Stomach smooth muscle (tissue), 2 donors: ENCODE data around the gene ZBED4.
"Not testable (repeated sequence)": the region's sequence is repeated elsewhere in the genome, so short reads cannot be mapped to it uniquely, and the experiment has no call there.

Source experiments
- H3K27ac ChIP-seq: one replicate; pipeline ENCODE4 v1.7.0; 2013; ENCODE audit warnings: mild to moderate bottlenecking, low read length, inconsistent platforms
- H3K27me3 ChIP-seq, 2 donors: one replicate each; pipeline ENCODE4 v1.7.0; 2013; ENCODE audit warnings: low read length in 2 of 2; ENCODE audit not compliant: insufficient read depth in 2 of 2, control insufficient read depth in 1 of 2
- H3K36me3 ChIP-seq, 2 donors: one replicate each; pipeline ENCODE4 v1.7.0; 2013; ENCODE audit warnings: low read length in 2 of 2; ENCODE audit not compliant: control insufficient read depth in 2 of 2, insufficient read depth in 2 of 2
- H3K4me1 ChIP-seq: one replicate; pipeline ENCODE4 v1.7.0; 2013; ENCODE audit warnings: low read length; ENCODE audit not compliant: control insufficient read depth, insufficient read depth
- H3K4me3 ChIP-seq, 2 donors: one replicate each; pipeline ENCODE4 v1.7.0; 2013; ENCODE audit warnings: low read length in 2 of 2
- H3K9ac ChIP-seq, 2 donors: one replicate each; pipeline ENCODE4 v1.7.0; 2013; ENCODE audit warnings: low read length in 2 of 2, mild to moderate bottlenecking in 1 of 2
- H3K9me3 ChIP-seq, 2 donors: one replicate each; pipeline ENCODE4 v1.7.0; 2013; ENCODE audit warnings: low read length in 2 of 2; ENCODE audit not compliant: control insufficient read depth in 2 of 2
- donor health status: healthy.
- donor health status: Pancreatic carcinoma.

ZBED4 gene

DNA sequence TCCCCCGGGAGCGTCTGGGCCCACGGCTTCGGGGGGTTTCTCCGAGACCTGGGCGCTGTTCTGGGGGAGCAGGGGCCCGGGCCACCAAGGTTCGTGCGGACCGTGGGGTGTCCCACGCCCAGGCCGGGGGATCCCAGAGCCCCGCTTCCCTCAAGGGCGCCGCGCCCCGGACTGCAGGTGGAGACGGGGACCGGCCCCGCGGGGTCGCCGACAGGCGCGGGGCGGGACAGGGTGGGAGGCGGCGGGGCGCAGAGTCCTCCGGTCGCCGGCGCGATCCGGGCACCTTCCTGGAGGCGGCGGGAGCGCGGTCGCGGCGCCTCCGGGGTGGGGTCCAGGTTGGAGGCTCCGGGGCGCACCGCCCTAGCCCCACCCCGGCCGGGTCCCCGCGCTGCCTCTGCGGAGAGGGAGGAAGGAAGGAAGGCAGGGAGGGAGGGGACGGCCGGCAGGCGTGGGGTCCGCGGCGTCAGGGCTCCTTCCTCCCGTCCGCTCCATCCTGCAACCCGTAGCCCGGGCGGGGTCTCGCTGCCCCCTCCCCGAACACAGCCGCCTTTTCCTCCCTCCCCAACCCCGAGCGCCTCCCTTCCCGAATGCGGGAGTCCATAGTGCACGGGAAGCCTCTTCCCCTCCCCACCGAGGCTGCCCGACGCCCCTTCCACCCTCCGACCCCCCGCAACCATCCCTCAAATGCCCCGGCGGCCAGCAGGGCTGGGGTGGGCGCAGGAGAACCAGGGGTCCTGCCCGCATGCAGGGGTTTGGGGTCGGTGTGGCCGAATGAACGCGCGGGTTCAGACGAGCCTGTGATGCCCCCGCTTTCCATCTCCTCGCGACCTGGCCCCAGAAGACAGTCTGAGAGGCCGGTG lies 4.3 kb upstream of the ZBED4 start:
- H3K9me3 ChIP-seq = no peaks in the 10 kb centered on the region
- peak overlapping the region in 1 of 2 donors; percentile 65 for H3K4me3 ChIP-seq
- H3K36me3 ChIP-seq = no peaks in the 10 kb centered on the region
- H3K27me3 ChIP-seq = peaks cover 23% of the 10 kb centered on the region in 2 donors
- no peak overlapping the region for H3K9ac ChIP-seq
- H3K4me1 ChIP-seq = peaks cover 25% of the 10 kb centered on the region
- H3K27ac ChIP-seq = no peak overlapping the region

DNA sequence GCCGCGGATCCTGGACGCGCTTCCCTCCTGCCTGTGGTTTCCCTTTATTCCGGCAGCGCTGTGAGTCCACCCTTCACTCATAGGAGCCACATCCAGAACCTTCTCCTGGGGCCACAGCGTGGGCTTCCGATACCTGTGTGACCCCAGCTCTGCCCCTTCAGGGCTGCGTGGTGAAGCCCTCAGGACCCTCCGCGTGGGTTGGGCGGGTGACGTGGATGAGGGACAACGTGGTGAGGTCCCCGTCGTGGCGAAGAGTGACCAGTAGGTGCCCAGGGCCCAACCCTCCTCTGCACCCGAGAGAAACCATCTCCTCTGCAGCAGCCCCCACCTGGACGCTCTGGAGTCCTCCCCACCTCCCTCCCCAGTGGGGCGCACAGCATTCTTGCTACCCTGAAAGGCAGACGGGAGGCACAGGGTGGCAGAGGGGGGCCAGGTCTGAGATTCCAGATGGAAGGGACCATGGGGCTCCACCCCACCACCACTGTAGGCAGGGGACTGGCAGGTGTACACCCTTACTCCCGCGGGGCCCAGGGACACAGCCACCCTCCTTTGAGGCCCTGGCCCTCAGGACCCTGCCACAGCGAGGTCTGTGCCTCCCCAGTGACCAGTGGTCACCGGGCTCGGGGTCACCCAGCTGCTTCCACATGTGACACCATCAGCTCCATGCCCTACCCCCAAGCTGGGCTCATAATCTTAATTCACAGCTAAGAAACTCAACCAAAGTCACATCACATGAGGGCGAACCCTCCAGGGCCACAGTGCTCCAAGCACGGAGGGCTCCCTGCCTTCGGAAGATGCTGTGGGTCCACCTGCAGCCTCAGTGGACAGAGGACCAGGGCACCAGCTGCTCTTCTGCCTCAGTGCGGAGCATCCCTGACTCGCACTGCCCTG lies 3.4 kb upstream of the ZBED4 start:
- Histone ChIP-seq H3K27me3 (peaks cover 22 to 23% of the 10 kb centered on the region in 2 donors), H3K4me1 (peaks cover 26% of the 10 kb centered on the region), H3K36me3 (no peaks in the 10 kb centered on the region), H3K4me3 (peak overlapping the region in 1 of 2 donors; percentile 65), H3K9ac (no peak overlapping the region), H3K27ac (no peak overlapping the region), H3K9me3 (no peaks in the 10 kb centered on the region)

DNA sequence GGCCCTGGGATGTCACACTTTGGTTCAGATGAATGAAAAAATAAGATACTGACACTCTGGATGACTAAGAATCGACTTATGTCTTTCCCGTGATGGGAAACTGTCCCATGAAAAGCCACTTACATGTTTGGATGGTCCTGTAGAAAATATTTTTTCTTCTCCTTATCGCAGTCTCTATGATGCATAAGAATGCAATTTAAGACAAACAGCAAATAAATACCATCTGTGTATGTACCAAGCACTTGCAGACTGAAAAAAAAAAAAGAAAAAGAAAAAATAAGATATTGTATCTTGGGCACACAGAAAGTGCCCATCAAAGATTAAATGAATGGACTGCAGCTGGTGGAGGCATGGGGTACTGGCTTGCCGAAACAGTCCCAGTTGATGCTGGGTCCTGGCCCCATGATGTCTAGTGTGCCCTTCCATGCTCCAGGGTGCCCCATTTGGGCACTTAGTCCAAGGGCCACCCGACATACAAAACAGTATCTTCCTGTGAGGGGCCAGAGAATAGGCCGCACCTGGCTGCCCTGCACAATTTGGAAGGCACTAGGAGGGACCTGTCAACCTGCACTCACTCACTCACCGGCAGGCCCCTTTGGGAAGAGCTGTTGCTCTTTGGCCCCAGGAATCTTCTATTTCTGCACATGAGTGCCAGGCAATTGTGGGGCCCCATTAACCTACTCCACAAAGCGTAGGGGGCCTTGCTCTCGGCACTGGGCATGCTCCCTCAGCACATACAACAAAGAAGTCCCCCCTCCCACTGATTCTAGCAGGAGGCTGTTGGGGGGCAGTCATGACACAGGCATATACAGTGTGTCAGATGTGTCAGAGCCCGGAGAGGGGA lies 2.5 kb upstream of the ZBED4 start:
- no peak overlapping the region for H3K27ac ChIP-seq
- H3K36me3 ChIP-seq = no peaks in the 10 kb centered on the region
- peaks cover 29% of the 10 kb centered on the region for H3K4me1 ChIP-seq
- H3K27me3 ChIP-seq = peaks cover 19 to 23% of the 10 kb centered on the region in 2 donors
- no peak overlapping the region for H3K9ac ChIP-seq
- H3K9me3 ChIP-seq = no peaks in the 10 kb centered on the region
- no peak overlapping the region for H3K4me3 ChIP-seq

DNA sequence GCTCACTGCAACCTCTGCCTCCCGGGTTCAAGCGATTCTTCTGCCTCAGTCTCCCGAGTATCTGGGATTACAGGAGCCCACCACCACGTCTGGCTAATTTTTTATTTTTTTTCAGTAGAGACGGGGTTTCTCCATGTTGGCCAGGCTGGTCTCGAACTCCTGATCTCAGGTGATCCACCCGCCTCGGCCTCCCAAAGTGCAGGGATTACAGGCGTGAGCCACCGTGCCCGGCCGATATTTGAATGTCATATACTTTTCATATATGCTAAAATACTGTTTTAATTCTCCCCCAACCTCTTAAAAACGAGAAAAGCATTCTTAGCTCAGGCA lies 1.1 kb upstream of the ZBED4 start:
- H3K36me3 ChIP-seq, H3K9me3 ChIP-seq: not testable (repeated sequence)
- peaks cover 18 to 23% of the 10 kb centered on the region in 2 donors for H3K27me3 ChIP-seq
- peak overlapping the region in 1 of 2 donors; percentile 82 for H3K9ac ChIP-seq
- H3K4me3 ChIP-seq = peak overlapping the region; percentile 73 to 80
- H3K27ac ChIP-seq = peak overlapping the region; percentile 81
- peaks cover 29% of the 10 kb centered on the region for H3K4me1 ChIP-seq

DNA sequence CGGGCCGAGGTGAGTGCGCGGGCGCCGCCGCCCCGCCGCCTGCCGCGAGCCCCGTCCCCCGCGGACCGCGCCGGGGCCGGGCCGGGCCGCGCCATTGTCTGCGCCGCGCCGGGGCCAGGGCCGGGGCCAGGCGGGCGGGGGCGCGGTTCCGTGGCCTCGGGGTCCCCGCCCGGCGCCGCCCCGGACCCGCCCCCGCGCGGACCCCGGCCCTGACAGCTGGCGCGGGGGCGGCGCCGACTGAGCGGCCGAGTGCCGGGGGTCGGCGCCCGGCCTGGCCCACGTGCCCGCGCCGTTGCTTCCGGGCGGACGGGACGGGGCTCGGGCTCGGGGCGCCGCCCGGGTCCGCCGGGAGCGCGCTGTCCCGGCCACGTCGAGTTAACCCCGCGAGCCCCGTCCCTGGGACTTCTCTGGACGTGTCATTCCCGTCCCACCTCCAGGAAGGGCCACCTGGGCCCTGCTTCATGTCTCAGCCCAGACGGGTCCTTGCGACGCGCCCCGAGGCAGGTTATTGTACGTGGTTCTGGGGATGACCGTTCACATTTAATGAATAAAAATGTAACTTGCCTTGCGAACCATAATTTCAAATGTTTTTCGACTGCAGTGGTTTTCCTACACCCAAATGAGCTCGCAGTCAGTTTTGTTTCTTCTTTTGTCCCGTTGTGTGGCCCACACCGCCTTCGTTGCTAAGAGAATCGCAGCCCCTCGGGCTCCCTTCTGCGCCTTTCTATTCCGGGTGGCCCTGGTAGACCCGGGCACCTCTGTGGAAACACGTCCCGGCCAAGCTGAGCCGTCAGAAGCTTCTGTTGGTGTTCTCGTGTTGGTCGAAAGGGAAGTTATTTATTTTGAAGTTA lies 562 bp downstream of the ZBED4 start:
- no peaks in the 10 kb centered on the region for H3K9me3 ChIP-seq
- peak overlapping the region; percentile 18 for H3K27ac ChIP-seq
- H3K27me3 ChIP-seq = peaks cover 12 to 15% of the 10 kb centered on the region in 2 donors
- peak overlapping the region; percentile 79 to 83 for H3K4me3 ChIP-seq
- H3K9ac ChIP-seq = peak overlapping the region; percentile 71 to 80
- H3K4me1 ChIP-seq = peaks cover 18% of the 10 kb centered on the region
- no peaks in the 10 kb centered on the region for H3K36me3 ChIP-seq

DNA sequence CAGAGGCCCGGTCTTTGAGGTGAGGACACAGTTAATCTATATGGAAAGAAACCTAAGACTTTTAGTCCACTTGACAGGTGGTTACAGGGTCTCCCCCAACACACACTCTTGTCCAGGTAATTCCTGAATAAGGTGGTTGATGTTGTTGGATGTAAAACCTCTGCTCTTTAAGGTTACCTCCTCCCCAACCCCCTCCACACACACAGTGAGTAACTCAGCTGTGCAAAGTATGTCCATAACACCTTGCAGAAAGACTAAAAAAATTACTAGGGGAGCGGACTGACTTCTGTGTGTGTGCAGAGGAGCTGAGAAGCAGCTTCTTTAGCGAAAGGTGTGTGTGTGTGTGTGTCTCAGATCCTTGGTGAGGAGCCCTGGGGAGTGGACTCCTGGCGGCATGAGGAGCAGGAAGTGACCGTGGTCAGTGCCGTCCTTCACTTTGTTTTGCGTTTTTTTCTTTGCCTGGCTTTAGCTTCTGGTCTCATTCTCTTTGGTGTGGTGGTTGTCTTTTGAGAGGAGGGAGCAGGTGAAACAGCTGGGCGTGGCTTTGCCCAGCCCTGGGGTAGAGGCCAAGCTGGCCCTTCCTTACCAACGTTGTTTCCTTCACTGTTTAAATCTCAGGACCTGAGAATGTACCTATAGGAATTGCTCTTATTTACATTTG lies 1.7 kb downstream of the ZBED4 start:
- Histone ChIP-seq H3K27me3 (peaks cover 2 to 3% of the 10 kb centered on the region in 2 donors), H3K9me3 (no peaks in the 10 kb centered on the region), H3K4me1 (peaks cover 11% of the 10 kb centered on the region), H3K9ac (peak overlapping the region; percentile 36 to 80), H3K27ac (no peak overlapping the region), H3K4me3 (peak overlapping the region in 1 of 2 donors; percentile 35), H3K36me3 (no peaks in the 10 kb centered on the region)

DNA sequence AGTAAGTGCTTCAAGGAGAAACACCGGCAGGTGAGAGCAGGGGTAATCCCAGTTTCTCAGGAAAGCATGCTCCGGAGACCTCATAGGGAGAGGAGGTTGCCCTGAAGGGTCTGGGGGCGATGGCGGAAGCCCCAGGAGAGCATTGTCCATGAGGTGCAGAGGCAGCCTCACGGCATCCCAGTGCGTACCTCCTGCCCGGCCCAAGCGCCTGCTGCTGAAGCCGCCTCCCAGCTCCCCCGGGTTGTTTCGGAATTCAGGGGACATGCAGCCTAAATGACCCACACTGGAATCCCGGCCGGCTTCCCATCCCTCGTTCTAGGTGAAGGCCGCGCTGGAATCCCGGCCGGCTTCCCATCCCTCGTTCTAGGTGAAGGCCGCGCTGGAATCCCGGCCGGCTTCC lies 2.7 kb downstream of the ZBED4 start:
- no peak overlapping the region for H3K27ac ChIP-seq
- H3K27me3 ChIP-seq = peaks cover 0 to under 1% of the 10 kb centered on the region in 2 donors
- no peak overlapping the region for H3K9ac ChIP-seq
- H3K4me1 ChIP-seq = peaks cover 11% of the 10 kb centered on the region
- H3K4me3 ChIP-seq = no peak overlapping the region
- no peaks in the 10 kb centered on the region for H3K9me3 ChIP-seq
- H3K36me3 ChIP-seq = no peaks in the 10 kb centered on the region

DNA sequence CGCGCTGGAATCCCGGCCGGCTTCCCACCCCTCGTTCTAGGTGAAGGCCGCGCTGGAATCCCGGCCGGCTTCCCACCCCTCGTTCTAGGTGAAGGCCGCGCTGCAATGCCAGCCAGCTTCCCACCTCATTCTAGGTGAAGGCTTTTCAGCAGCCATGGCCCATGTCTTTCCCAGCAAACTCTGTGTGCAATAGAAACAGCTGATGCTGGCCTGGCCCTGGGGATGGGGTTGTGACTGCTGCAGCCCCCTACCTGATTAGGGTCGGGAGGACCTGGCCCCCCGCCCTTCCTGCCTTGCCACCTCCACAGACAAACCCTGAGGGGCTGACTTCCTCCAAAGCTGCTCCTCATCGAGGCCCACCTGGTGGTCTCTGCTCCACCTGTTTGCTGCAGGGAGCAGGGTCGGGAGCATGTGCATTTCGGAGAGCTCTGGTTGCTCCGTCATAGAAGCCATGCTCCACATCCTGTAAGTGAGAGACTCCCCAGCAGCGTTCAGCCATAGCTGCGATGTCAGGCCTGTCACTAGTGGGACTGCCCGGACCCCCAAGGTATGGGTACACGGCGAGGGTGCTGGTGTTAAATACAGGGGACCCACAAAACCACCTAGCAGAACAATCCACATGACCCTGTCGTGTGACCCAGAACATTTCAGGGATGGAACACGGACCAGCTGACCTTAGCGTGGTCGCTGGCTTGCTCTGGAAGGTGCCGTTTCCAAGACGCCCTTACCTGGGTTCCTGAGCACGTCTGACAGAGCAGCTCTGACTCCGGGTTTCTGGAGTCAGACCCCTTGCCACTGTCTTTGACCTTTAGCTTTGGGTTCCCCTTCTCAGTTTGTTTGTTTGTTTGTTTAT lies 3.3 kb downstream of the ZBED4 start:
- Histone ChIP-seq H3K4me3 (no peak overlapping the region), H3K4me1 (peaks cover 11% of the 10 kb centered on the region), H3K27me3 (no peaks in the 10 kb centered on the region), H3K9me3 (no peaks in the 10 kb centered on the region), H3K9ac (no peak overlapping the region), H3K36me3 (no peaks in the 10 kb centered on the region), H3K27ac (no peak overlapping the region)

DNA sequence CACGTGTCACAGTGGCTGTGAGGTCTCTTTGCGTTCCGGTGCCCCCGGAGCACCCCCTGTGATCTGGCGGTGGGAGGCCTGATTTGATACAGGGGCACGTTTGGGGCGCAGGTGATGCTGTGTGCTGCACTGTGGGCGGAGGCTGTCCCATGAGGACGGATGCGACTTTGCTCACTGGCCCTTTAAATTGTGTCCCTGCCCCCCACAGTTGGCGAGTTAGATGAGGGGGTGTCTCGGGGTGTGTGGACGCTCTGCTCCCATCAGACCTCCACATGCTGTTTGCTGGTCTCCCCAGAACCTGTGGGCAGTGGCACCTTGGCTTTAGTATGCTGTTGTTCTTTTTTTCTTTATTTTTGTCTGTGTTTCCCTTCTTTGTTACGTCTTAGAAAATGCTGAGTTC lies 5.2 kb downstream of the ZBED4 start:
- Histone ChIP-seq H3K4me1 (peaks cover 7% of the 10 kb centered on the region), H3K4me3 (no peak overlapping the region), H3K9ac (no peak overlapping the region), H3K27ac (no peak overlapping the region), H3K9me3 (no peaks in the 10 kb centered on the region), H3K36me3 (no peaks in the 10 kb centered on the region), H3K27me3 (no peaks in the 10 kb centered on the region)
